ENCODE measurements around the gene KCNF1.

GRCh38 chr2:10912076-10912731 lies 470 bp downstream of the KCNF1 start:
- TF ChIP-seq FOS (IDR thresholded peaks at IDR 0.05; ENCODE audit: borderline replicate concordance, extremely low read depth, insufficient read length) (no peak), CTCF (IDR thresholded peaks at IDR 0.05 in 2 of 3, conservative IDR thresholded peaks at IDR 0.05 in 1 of 3; ENCODE audit: control insufficient read depth in 2 of 3, extremely low read depth in 1 of 3, insufficient read depth in 1 of 3, low read depth in 3 of 3, low read length in 3 of 3) (no peak), ZNF274 (IDR thresholded peaks at IDR 0.05; ENCODE audit: insufficient read depth, insufficient read length) (no peak), RAD21 (IDR thresholded peaks at IDR 0.05; ENCODE audit: insufficient read depth, low read depth, low read length) (no peak), REST (IDR thresholded peaks at IDR 0.05; ENCODE audit: low read depth, low read length) (no peak), TCF12 (IDR thresholded peaks at IDR 0.05; ENCODE audit: low read depth, low read length) (no peak)
- TF ChIP-seq, protein P1, sequence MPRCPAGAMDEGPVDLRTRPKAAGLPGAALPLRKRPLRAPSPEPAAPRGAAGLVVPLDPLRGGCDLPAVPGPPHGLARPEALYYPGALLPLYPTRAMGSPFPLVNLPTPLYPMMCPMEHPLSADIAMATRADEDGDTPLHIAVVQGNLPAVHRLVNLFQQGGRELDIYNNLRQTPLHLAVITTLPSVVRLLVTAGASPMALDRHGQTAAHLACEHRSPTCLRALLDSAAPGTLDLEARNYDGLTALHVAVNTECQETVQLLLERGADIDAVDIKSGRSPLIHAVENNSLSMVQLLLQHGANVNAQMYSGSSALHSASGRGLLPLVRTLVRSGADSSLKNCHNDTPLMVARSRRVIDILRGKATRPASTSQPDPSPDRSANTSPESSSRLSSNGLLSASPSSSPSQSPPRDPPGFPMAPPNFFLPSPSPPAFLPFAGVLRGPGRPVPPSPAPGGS (IDR thresholded peaks at IDR 0.05; ENCODE audit: borderline replicate concordance, insufficient read depth, low read depth, low read length, poor library complexity, severe bottlenecking), result no peak
